NCI-H2171 (cell line): ENCODE measurements around the gene CAMTA1.
A peak's percentile ranks its signal among the peaks of the same experiment; 100 is the strongest.

Experiments used
- DNase-seq: peaks from one replicate; lab custom pipeline; 2025; lab: John Stamatoyannopoulos, UW

Gene CAMTA1

DNA sequence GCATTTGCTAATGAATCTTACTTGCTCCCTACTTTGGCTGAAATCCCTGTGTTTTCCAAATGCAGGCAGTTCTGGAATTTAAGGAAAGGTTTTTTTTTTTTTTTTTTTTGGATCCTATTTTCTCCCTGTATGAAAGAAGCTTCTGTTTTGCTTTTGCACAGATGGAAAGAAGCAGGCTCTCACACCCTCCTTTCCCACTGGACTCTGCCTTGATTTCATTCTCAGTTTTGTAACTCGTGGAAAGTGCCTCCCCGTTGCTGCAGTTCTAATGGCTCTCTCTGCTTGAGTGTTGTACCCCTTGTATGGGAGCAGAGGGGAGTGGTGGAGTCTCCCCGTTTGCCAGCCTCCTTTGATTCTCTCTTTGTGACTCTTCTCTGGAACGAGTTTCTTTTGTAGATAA lies 291.9 kb downstream of the CAMTA1 start:
- DNase-seq: no peak

DNA sequence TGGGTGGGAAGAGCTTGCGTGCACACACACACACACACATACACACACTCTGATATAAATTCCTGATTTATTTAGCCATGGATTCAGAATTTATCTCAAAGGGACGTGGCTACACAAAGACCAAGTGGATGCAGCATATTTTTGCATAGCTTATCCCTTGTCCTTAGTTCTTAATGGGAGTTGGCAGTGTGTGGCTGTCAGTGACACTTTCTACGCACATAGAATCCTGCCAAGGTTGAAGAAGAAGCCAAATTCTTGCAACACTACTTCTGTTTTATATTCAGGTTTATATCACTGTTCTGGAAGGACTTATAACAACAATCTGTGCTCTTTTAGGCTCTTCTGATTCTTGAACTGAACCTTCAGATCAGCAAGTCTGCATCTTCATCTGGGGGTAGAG lies 292.7 kb downstream of the CAMTA1 start:
- no peak for DNase-seq

DNA sequence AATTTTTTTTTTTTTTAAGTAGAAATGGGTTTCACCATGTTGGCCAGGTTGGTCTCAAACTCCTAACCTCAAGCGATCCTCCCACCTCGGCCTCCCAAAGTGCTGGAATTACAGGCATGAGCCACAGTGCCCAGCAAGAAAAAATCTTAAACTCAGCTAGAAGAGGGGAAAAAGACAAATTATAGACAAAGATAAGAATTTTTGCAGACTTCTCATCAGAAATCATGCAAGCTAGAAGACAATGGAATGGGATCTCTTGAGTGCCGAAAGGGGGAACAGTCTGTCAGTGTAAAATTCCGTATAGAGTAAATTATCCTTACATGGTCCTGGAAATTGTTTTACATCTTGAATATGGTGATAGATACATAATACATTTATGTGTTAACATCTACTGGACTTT lies 294.4 kb downstream of the CAMTA1 start:
- DNase-seq: no peak

DNA sequence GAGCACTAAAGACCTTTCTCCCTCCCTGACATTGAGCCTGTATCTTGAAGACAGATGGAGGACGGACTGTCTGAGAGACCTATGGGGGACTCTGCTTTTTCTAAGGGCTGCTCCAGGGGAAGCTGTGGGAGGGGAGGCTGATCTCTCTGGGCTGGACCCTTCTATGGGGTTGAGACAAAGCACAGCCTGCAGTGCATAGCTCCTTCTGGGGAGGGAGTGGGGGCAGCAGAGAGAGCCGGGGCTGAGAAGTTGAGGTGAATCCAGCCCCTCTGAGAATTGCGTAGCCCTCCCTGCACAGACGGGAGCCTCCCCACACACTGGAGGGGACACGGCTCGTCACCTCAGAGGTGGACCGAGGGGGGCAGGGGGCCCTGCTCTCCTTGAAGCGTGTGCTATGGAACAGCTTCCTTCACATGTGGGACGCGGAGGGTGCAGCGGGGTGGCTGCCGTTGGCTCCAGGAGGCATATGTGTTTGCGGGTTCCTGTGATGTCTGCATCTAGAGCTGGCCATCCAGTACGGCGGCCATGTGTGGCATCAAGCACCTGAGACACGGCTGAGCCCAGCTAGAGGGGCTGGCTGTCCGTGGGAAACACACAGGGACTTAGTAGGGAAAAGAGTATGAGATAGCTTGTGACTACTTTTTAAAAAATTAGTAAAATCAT lies 299.1 kb downstream of the CAMTA1 start:
- DNase-seq: peak; percentile 72

DNA sequence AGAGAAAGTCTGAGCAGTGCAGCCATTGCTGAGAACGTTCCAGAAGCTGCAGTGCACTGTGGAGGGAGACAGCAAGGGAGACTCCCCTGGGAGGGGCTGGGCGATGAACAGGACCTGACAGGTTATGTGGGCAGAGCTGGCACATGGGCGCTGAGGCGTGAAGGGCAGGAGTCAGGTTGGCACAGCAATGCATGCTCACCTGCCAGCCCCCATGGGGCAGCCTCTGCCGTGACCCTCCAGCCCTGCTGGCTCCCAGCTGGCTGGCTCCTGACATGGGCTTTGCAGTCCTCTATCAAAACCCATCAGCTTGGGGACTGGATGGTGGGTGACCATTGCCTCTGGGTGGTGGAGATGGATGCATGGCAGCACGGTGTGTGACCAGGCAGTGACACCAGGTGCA lies 300.3 kb downstream of the CAMTA1 start:
- DNase-seq: no peak

DNA sequence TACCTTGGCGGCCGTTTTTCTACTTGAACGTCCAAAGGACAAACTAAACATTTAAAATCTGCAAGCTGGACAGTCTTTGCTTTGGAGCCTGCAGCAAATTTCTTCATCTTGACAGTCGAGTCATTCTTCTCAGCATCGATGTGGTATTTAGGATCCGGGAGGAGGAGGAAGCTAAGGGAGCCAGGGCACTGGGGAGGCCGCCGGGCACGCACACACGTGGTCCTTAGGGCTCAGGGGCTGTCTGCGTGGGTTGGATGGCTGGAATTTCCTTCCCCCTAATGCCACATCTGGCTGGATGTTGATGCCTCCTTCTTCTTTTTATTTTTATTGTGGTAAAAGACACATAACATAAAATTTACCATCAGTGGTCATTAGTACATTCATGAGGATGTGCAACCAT lies 300.9 kb downstream of the CAMTA1 start:
- DNase-seq: no peak

DNA sequence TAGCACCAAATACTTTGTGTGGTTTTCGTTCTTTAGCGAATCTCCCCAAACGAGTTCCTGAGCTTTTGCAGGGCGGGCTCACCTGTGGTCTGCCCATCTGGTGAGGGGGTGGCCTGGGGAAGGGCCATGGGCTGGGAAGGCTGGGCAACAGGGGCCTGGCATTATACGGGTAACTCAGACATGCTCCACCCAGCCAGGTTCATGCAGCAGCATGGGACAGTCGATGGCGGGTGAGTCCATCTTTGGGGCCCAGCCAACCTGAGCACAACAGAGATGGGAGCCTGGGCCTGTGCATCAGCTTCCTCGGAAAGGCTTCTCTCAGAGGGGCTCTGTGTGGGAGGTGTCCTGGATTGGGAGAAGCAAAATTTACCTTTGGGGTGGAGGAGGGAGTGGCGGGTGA lies 302.6 kb downstream of the CAMTA1 start:
- no peak for DNase-seq

DNA sequence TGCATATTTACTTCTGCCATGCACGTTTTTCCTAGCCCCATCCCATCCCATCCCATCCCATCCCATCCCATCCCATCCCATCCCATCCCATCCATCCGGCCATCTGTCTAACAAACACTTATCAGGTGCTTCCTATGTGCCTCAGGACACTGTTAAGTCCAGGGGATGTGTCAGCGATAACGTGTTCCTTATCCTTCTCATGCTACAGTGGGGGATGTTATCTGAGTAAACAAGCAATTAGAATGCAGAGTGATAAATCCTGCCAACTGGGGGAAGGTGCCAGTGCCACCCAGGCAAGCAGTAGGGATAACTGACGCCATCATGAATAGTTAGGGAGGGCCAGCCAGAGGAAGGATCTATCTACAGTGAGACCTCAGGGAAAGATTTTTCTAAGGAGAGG lies 304.2 kb downstream of the CAMTA1 start:
- DNase-seq: no peak

DNA sequence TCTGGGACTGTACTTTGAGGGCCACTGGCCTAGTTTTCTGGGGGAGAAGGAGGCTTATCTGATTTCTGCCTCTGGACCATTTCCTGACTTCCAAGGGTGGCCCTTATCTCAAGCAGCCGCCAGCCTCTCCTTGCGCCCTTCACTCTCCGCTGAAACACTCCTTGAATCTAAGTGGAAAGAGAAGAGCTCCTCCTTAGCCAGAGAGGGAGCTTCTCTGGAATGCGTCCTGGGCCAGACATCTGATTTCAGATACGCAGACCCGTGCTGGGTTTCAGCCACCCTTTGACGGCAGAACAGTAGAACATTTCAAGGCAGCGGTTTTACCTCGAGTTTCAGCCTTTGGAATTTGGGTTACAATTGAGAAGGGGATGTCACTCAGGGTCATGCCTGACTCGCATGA lies 308.0 kb downstream of the CAMTA1 start:
- DNase-seq: no peak

DNA sequence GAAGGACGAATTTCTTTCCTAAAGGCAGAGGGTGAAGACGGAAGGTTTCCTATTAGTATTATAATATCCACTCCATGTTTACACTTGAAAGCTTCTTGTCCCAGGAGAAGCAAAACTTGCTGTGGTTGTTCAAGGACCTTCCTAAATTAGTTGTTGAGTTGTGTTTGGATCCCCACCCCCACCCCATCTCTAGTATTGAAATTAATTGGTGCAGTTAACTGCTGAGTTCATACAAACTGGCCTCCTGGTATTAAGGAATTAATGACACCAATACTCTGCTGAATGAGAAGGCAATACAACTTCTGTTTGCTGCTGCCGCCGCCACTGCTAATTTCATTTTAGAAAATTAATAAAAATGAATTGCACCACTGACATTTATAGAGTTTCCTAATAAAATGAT lies 308.8 kb downstream of the CAMTA1 start:
- DNase-seq: no peak

DNA sequence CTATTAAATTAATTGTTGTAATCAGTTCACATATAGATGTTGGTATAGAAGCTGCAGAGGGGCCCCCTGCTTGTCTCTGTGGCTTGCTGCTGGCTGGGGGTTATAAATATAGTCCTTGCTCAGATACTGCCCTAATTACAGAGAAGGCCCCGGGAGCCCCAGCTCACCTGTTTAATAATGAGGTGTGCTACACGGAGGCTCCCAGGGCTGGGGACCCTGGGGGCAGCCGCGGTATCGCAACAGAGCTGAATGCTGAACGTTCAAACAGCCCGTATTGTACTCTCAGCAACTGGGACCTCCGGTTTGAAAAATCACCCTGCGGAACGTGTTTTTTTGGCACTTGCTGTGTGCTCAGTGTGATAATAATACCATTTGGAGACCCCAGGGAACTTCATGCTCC lies 309.3 kb downstream of the CAMTA1 start:
- DNase-seq: no peak

DNA sequence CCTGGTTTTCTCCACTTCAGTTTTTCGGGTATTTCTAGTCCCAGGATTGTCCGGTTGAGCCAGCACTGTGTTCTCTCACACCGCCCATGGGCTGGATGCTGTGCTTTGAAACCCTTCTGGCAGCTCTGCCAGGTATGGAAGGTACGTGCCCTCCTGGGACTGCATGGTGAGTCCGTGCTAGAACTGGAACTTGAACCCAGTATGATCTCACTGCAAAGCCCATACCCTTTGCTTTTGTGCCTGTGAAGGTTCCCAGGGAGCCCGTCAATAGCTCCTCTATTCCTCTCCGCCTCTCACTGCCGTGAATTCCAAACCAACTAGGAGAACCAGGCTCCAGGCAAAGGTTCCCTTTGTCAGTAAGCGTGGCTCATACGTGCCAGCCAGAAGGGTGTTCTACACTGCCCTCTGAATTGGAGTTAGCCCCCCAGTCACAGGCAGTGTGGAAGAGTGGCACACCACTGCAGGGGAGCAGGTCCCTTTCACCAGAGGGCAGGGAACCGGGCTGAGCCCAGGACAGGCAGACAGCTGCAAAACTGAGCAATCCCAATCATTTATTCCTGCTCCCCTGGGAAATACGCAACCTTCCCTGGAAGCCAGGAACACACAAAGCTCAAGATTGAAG lies 310.2 kb downstream of the CAMTA1 start:
- DNase-seq: no peak

DNA sequence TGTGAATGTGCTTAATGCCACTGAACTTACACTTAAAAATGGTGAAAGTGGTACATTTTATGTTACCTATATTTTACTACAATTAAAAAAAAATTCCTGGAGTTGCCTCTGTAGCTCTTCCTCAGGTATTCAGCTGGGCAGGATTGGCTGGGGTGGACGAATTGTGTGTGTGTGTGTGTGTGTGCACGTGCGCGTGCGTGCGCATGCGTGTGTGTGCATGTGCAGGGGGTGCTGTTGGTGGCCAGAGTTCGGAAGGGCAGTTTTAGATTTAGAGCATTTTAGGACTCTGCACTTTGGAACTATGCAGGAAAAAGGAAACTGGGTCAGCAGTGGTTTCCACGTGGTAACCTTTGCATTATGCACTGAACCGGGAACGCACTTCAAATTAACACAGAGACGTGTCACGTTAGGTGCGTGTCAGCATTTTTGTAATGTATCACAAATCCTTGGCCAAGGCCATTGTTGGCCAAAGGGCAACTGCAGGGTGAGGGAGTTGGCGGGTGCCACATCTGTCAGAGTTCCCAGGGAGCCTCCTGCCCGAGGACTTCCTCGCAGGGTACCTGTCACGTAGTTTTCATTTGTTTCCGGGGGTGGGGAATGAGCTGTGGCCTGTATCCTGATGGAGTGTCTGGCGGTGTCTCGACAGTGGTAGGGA lies 312.8 kb downstream of the CAMTA1 start:
- DNase-seq: no peak

DNA sequence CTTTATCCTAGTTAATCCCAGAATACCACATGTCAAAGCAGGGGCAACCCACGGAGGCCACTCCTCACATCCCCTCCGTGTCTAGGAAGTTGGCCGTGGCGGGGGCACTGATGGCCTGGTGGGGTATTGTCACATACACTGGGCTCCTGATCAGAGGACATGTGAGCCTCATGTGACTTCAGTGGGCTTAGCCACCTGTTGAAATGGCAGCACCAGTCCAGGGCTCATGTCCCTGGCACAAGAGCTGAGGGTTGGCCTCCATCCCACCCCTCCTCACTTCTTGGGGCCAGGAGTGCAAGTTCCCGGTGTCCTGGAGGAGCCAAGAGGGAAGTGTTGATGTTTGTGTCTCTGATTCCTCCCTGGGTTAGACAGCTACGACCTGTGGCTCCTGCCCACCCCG lies 313.4 kb downstream of the CAMTA1 start:
- DNase-seq: no peak

DNA sequence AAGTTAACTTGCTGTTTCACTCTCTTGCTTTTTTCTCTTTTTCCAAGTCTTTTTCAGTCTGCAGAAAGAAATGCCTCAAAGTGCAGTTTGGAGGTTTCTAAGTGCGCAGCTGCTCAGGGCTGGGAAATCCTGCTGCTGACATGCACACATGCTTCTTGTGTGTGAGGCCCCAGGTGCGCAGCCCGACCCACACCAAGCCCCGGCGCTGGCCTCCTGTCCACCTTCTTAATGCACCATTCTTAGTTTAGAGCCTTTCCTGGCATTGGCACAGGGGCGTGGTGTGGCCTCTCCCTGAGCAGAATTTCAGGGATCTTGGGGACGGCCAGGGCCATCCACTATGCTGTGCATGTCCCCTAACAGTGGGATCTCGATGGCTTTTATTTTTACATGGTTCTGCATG lies 315.2 kb downstream of the CAMTA1 start:
- no peak for DNase-seq

DNA sequence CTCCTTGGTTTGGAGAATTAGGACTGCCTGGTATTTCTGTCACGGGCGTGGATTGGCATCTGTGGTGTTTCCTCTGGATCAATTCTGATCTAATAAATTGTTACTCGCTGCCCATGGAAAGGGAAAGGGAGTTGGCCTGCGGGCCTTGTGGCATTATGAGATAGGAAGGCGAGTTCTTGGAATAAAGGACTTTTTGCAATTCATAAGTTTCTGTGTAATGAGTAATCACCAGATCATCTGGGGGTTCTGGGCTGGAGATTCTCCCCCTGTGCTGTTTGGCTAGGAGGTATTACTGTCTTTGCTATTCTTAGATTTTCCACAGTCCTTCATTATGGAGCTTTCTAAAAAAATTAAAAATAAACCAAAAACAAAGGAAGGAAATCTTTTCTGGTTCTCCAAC lies 315.9 kb downstream of the CAMTA1 start:
- no peak for DNase-seq

DNA sequence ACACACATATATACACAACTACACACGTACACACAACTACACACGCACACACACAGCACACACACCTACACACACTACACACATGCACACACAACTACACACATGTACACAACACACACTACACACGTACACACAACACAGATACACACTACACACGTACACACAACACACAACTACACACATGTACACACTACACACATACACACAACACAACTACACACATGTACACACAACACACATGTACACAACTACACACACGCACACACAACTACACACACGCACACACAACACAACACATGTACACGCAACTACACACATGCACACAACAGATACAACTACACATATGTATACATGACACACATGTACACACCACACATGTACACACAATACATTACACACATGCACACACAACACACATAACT lies 318.1 kb downstream of the CAMTA1 start:
- no peak for DNase-seq

DNA sequence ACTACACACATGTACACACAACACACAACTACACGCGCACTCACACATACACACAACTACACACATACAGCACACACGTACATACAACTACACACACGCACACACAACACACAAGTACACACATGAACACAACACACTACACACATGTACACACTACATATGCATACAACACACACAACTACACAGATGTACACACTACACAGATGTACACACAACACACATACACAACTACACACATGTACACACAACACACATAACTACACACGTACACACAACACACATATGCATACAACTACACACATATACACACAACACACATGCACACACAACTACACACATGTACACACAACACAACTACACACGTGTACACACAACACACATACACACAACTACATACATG lies 318.6 kb downstream of the CAMTA1 start:
- no peak for DNase-seq

DNA sequence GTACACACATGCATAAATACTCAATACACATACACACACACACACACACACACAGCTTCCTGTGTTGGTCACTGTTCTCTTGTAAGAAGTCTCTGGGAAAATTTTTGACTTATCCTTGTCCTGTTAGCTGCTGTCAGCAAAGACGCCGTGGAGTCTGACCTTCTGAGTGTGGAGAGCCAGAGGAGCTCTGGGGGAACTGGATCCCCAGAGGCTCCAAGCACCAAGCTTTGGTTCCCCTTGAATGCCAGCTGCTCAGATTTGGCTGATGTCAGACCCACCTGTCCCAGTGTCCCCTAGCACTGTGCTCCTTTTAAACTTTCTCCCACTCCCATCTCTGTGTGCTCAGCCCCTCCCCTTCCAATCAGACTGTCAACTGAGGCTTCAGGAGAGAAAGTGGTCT lies 319.1 kb downstream of the CAMTA1 start:
- peak; percentile 84 for DNase-seq

DNA sequence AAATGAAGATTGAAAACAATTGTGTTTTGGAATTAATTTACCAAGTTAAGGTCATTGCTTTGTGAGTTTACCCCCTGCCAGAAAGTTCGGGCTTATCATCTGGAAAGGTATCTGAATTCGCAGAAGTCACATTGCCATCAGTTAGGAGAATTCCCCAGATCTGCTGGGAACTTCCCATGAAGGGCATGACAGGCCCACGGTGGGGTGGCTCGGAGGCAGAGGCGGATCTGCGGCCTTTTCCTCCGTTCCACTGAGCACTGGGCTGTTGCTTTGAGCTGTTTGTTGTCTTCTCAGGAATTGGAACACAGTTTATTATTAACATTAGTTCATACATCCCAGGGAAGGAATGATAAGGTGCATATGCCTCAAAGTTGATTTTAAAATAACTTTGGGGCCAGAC lies 320.0 kb downstream of the CAMTA1 start:
- no peak for DNase-seq

DNA sequence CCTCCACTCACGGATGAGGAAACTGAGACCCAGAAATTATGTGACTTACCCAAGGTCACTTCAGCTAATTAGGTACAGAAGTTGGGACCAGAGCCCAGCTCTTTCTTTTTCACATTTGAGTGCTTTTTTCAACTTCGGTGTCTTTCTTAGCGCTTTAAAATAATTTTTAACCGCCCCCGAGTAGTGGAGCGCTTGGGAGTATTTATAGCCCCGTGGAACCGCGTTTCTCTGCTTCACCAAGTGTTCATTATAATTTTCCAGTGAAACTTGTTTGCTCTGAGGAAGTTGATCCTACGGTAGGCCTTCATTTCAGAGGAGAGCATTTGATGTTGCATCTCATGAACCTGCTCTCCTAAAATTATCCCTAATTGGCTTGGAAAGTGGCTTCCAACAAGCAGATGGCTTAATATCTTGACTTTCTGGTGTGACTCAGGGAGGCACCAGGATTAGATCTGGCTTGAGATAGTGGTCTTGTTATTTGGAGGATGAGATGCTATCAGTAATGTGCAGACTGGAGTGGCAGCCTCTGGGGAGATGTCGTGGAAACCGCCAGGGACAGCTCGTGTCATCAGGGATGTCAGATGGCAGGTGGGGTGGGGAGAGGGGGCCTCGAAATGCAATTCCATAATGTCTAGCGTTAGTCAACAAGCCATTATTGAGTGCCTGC lies 321.3 kb downstream of the CAMTA1 start:
- DNase-seq: peak; percentile 70

DNA sequence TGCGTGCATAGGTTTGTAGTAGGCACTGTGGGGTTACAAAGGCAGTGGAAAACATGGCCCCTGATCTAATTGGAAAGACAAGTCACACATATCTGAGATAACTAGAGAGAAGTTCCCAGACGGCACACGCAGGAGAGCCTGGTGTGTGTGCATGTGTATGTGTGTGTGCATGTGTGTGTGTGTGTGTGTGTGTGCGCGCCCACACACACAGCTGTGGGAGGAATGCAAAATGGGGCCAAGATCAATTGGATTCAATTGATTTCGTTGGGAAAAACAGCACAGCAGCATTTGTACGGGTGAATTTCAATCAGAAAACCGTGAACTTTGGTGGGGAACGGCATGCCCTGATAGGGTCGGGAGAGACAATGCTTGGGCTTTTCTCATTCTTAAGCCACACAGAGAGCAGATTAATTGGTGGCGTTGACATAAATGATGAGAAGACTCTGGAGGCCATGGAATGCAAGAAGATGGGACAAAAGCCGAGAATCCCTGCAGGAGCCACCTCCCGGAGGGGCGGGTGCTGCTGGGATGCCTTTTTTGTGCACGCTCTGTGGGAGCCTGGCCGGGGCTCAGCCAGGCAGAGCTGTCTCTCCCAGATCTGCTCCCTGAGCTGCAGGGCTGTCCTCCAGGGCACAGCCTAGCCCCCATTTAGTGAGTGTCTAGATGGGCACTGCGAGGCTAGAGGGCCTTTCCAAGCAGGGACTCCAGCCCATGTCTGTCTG lies 322.0 kb downstream of the CAMTA1 start:
- DNase-seq: no peak

DNA sequence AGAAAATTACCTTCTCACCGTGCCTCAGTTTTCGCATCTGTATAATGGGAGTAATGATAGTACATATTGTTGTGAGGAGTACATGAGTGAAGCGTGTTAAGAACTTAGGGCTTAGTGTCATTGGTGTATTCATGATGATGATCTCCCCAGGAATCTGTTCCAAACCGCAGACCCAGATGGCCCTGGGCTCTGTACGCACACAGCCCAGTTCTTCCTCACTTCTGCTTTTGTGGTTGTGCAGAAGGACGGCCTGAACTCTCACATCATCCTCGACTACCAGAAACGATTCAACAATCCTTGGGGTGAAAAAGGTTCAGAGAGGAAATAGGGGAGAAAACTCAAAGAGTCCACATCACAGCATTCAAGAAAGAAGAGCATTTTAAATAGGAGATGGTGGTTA lies 323.0 kb downstream of the CAMTA1 start:
- DNase-seq: no peak
